Loucy (cell line): ENCODE results near the gene RALA.

ENCODE experiments used
- EZH2phosphoT487 ChIP-seq: fragments of 200-600 bp; IDR thresholded peaks from 2 replicates; pipeline ENCODE4 v1.6.1; 2018; ENCODE audit warnings: antibody characterized with exemption, mild to moderate bottlenecking, moderate library complexity, borderline replicate concordance
- TF ChIP-seq, protein P1 (sequence below): fragments of 200-600 bp; sonication (generic); conservative IDR thresholded peaks from 2 replicates; pipeline ENCODE4 v1.5.1; 2014; ENCODE audit warnings: mild to moderate bottlenecking, antibody characterized with exemption, low read length

DNA sequence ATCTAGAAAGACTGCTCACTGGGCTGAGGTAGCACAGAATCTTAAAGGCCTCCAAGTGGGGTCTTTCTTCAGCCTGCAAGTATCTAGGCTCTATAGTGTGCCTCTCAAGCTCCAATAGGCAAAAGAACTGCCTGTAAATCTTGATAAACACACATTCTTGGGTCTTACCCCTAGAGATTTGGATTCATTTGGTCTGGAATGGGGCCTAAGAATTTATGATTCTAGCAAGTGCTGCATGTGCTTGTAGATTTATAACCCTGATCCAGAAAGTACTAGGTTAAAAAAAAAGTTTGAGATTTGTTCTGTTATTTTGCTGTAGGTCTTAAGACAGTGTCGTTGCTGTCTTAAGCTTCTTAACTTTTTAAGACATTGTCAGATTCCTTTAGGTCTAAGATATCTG, 74.1 kb downstream of the RALA start:
- TF ChIP-seq, protein P1, sequence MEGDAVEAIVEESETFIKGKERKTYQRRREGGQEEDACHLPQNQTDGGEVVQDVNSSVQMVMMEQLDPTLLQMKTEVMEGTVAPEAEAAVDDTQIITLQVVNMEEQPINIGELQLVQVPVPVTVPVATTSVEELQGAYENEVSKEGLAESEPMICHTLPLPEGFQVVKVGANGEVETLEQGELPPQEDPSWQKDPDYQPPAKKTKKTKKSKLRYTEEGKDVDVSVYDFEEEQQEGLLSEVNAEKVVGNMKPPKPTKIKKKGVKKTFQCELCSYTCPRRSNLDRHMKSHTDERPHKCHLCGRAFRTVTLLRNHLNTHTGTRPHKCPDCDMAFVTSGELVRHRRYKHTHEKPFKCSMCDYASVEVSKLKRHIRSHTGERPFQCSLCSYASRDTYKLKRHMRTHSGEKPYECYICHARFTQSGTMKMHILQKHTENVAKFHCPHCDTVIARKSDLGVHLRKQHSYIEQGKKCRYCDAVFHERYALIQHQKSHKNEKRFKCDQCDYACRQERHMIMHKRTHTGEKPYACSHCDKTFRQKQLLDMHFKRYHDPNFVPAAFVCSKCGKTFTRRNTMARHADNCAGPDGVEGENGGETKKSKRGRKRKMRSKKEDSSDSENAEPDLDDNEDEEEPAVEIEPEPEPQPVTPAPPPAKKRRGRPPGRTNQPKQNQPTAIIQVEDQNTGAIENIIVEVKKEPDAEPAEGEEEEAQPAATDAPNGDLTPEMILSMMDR, result no peak
- TF ChIP-seq EZH2phosphoT487, result no peak
